DMS 273 (cell line): Measurements from ENCODE around the gene KRT6B.

Source experiments
- DNase-seq: peaks from one replicate; lab custom pipeline; 2025; ENCODE audit not compliant: unreplicated experiment; lab: John Stamatoyannopoulos, UW

The KRT6B gene

DNA sequence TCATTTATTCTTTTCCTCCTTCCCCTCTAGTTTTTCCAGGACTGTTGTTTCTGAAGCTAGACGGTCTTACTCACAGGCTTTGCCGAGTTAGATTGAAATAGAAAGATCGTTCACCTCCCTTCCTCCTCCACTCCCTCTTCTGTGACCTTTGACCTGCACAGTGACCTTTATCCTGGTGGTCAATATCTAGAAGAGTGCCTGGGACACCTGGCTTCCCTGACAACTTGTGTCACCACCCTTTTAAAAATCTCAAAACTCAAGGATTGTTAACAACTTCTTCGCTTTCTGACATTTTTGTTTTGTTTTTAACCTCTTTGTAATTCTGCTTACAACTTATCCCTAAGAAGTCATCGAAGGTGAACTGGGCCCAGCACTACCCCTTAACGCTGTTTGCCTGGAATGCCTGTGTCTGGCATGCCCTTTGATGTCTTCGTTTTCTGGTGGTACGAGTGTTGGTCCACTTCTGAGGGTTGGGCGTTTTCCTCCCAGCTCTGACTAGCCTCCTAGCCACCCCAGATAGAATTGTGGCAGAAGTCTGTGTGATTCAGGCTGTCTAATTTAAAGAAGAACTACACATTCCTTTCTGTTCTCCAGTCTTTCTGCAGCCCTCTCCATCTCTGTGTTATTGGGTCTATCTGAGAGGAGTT lies 15.0 kb downstream of the KRT6B start:
- DNase-seq, result no peak

GRCh38 chr12:52436000-52436827 lies 15.7 kb downstream of the KRT6B start:
- no peak for DNase-seq

DNA sequence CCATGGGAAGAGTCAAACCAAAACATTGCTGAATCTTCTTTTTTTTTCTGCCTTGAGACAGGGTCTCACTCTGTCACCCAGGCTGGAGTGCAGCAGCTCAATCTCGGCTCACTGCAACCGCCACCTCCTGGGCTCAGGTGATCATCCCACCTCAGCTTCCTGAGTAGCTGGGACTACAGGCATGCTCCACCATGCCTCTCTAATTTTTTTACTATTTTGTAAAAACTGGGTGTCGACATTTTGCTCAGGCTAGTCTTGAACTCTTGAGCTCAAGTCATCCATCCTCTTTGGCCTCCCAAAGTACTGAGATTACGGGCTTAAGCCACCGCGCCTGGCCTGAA lies 16.3 kb downstream of the KRT6B start:
- no peak for DNase-seq

DNA sequence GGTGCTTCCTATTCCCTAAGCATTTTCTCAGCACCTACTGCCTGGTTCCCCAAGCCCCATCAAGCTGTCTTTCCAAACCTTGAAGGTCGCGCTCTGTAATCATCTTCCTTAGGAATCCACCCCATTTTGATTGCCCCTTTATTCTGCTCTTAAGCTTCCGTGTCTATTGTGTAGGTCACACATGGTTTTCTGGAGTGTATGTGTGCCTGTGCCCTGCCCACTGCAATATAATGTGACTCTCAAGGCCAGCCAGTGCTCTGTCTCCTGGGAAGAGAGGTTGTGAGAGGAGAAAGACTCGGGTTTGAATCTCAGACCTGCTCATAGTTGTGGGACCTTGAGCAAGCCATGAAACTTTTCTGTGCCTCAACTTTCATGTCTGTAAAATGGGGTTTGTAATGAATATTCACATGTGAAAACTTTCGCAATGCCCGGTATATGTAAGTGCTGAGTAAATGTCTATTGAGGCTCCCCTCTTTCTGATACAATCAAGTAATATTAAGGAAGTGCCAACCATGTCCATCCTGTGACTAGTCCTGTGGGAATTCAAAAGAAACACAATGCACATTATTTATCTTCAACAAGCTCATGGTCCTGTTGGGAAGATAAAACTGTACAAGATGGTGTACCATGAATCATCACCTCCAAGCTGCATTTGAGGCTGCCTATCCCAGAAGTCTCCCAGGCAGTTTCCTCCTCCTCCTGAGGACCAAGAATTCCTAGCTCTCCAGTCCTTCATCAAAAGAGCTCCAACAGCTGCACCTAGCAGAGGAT lies 17.0 kb downstream of the KRT6B start:
- no peak for DNase-seq

GRCh38 chr12:52434081-52434733 lies 17.7 kb downstream of the KRT6B start, which contains the start of gene KRT75:
TSS of gene KRT75 (minus strand) at chr12:52434371. CDS start at chr12:52434304, 67 bp downstream.
- DNase-seq, result peak; percentile 44

GRCh38 chr12:52433501-52434080 lies 18.4 kb downstream of the KRT6B start:
- DNase-seq, result no peak

DNA sequence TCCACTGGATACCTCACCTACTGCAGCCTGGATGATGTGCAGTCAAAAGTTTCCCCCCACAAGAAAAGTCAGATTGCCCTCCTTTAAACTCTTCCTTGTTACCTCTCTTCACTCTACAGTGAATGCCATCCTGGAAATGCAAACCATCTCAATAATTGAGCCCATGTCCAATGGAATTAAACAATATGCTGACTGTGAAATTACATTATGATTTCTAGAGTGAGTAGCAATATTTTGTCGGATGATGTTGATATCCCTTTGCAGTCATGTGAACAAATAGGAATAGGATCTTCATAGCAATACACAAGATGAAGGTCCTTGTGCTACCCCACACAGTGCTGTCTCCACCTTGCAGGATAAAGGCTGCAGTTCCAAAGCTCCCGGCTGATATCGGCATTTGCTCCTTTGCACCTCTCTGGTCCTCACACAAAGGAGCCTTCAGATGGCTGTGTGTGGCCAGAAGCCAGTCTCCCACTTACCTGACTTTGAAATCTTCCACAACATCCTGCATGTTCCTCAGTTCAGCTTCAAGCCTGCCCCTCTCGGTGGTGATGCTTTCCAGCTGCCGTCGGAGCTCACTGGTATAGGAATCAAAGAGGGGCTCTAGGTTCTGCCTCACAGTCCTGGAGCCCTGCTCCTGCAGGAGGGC lies 19.3 kb downstream of the KRT6B start:
- DNase-seq, result no peak

GRCh38 chr12:52428121-52428520 lies 23.8 kb downstream of the KRT6B start:
- DNase-seq, result no peak

GRCh38 chr12:52427083-52427482 lies 24.9 kb downstream of the KRT6B start:
- DNase-seq, result no peak

DNA sequence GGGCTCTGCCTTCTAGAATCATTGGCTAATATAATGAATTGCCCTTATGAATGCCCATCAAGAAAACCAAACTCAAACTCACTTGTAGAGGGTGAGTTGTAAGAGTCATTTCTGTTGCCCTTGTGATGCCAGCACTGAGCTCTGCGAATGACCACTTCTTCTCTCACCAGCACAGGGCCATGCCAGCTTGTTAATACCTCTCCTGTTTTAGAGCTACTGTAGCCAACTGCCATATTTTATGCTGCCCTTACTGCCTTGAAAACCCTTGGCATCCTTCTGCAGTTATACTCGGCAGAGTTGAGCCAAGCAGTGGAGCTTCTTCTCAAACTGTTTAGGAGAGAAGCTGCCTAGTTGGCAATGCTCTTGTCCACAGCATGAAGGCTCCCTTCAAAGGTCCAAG lies 25.9 kb downstream of the KRT6B start:
- no peak for DNase-seq

- DNase-seq, result no peak
Measured at GRCh38 chr12:52425466-52425865, 26.5 kb downstream of the KRT6B start.

GRCh38 chr12:52423661-52424500 lies 28.1 kb downstream of the KRT6B start:
- DNase-seq, result no peak

GRCh38 chr12:52423035-52423434 lies 28.9 kb downstream of the KRT6B start:
- no peak for DNase-seq

GRCh38 chr12:52419656-52420055 lies 32.3 kb downstream of the KRT6B start:
- no peak for DNase-seq

- no peak for DNase-seq
Measured at GRCh38 chr12:52418576-52419110, 33.3 kb downstream of the KRT6B start.

GRCh38 chr12:52417740-52418139 lies 34.2 kb downstream of the KRT6B start:
- DNase-seq, result no peak

GRCh38 chr12:52416795-52417194 lies 35.2 kb downstream of the KRT6B start:
- DNase-seq, result no peak

- DNase-seq, result no peak
Measured at GRCh38 chr12:52415870-52416750, 35.8 kb downstream of the KRT6B start.
